Large intestine (tissue), 3 donors: ENCODE measurements around the gene TSPEAR. TPM values are rescaled to one million over a fixed set of nuclear protein-coding genes. Genes with fewer than 3 reads are reported as not detected.

Source experiments
- DNase-seq, 2 donors: peaks; one replicate each; pipeline versions ENCODE4 v3.0.0 to v3.0.0-alpha.2; 2013
- H3K27ac ChIP-seq: one replicate; pipeline ENCODE4 v1.5.1; 2013; ENCODE audit warnings: low read length
- H3K27me3 ChIP-seq: 2 replicates; pipeline ENCODE4 v1.6.1; 2013; ENCODE audit warnings: low read length; ENCODE audit not compliant: control insufficient read depth, insufficient read depth
- H3K36me3 ChIP-seq: 2 replicates; pipeline ENCODE4 v1.6.1; 2013; ENCODE audit warnings: low read length; ENCODE audit not compliant: control insufficient read depth, insufficient read depth
- H3K4me1 ChIP-seq: one replicate; pipeline ENCODE4 v1.6.1; 2013; ENCODE audit warnings: low read length; ENCODE audit not compliant: control insufficient read depth, insufficient read depth
- H3K4me3 ChIP-seq: one replicate; pipeline ENCODE4 v1.5.1; 2013; ENCODE audit warnings: low read length
- H3K9me3 ChIP-seq: one replicate; pipeline ENCODE4 v1.6.1; 2013; ENCODE audit warnings: mild to moderate bottlenecking, low read depth, low read length, moderate library complexity; ENCODE audit not compliant: control insufficient read depth
- WGBS: methylation state at CpG from one replicate; pipeline ENCODE4 v1.1.5; 2013; ENCODE audit warnings: low lambda C conversion rate; ENCODE audit not compliant: insufficient coverage; 5-methylcytosine and 5-hydroxymethylcytosine counted together
- polyA plus RNA-seq: library from polyadenylated mRNA; unstranded; fragments of 120-200 nt; gene quantifications from one replicate; pipeline ENCODE4 v1.2.1, GENCODE V29; 2013

Gene TSPEAR
- polyA plus RNA-seq, 1 donor: 0.55 TPM

GRCh38 chr21:44684077-44684476 lies 27.3 kb downstream of the TSPEAR start:
- Histone ChIP-seq H3K36me3 (no peaks in the 10 kb centered on the region), H3K4me1 (no peaks in the 10 kb centered on the region), H3K9me3 (no peaks in the 10 kb centered on the region), H3K27ac (no peak overlapping the region), H3K27me3 (peaks cover 24% of the 10 kb centered on the region), H3K4me3 (no peak overlapping the region)
- no CpG with 5 or more reads among the region's 7 CpGs for WGBS
- no peak for DNase-seq

DNA sequence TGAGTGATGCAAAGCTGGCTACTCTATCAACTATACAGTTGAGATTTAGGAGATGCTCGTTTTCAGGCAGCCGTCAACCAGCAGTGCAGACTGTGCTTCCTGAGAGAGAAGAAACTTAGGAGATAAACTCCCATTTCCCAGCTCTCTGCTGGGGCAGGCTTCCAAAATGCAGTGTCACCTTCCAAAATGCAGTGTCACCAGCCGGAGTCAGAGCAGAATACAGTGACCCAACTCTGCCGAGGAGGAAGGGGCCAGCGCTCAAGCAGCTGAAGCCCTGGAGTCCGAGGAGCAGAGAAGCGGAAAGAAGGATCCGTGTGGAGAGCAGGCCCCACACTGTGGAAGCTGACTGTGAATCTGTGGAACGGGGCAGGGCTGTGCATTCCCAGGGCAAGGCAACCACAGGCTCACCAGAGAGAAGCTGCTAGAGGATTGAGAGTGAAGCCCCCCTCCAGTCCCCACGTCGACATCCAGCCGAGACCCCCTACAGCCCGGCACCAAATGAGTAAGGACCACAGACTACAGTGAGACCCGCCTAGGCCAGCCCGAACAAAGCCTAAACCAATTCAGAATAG lies 28.7 kb downstream of the TSPEAR start:
- Histone ChIP-seq H3K4me1 (no peaks in the 10 kb centered on the region), H3K27ac (no peak overlapping the region), H3K27me3 (peaks cover 19% of the 10 kb centered on the region), H3K9me3 (no peaks in the 10 kb centered on the region), H3K4me3 (no peak overlapping the region), H3K36me3 (no peaks in the 10 kb centered on the region)
- WGBS: no CpG with 5 or more reads among the region's 15 CpGs
- no peak for DNase-seq

DNA sequence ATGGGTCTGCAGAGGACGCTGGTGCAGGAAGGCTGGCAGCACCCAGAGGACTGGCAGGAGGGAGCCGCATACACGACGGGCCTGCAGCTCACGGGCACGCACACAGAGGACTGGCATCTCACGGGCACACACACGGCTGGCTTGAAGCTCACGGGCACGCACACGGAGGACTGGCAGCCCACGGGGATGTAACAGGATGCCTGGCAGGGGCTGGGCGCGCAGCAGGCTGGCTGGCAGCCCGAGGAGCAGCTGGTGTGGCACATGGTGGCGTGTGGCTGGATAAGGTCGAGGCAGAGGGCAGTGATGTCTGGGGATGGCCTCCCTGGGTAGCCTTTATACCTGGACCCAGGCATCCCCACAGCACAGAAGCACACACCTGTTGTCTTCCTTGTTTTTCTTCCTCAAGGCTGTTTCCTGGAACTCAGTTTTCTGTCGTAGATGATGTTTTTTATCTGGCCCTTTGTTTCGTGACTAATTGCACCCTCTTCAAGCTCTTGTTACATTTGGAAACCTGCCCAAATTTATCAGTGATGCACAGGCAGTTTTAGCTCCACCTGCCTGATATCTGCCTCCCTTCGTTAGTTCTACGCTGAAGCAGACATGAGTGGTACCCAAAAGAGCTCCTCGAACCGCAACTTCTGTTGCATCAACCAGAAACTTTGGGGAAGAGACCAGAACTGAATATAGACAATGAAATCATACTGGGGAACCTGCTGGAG lies 29.4 kb downstream of the TSPEAR start, which contains the start of gene KRTAP12-1:
Gene KRTAP12-1, minus strand, starts transcription at position 303 of the 719 bp plus-strand sequence. Its CDS starts 40 bp downstream, at position 263.
- H3K27ac ChIP-seq: no peak within 1 kb of the TSS
- no peaks in the 10 kb centered on the region for H3K4me1 ChIP-seq
- H3K9me3 ChIP-seq: no peaks in the 10 kb centered on the region
- H3K27me3 ChIP-seq: peaks cover 12% of the 10 kb centered on the region
- no peaks in the 10 kb centered on the region for H3K36me3 ChIP-seq
- H3K4me3 ChIP-seq: no peak within 1 kb of the TSS
- DNase-seq: no peak
- no CpG with 5 or more reads among the region's 23 CpGs for WGBS

DNA sequence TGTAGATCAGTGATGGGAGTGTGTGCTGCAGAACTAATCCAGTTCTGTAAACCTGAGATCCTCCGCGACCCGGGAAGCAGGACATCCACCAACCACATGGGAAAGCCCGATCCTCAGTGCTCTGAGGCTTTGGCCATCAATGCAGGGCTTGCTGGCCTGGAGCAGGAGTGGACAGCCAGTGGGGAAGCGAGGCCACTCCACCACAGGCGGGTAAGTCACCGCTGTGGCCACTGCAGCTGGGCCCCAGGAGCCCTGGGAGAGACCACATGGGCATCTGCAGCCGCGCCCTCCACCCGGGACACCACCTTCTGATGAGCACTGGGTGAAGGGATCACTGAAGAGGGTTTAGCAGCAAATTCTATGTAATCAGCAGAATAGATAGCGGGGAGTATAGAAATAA lies 30.2 kb downstream of the TSPEAR start:
- Histone ChIP-seq H3K27ac (no peak overlapping the region), H3K36me3 (no peaks in the 10 kb centered on the region), H3K9me3 (no peaks in the 10 kb centered on the region), H3K4me3 (no peak overlapping the region), H3K27me3 (peaks cover 4% of the 10 kb centered on the region), H3K4me1 (no peaks in the 10 kb centered on the region)
- DNase-seq: no peak
- WGBS: 100% methylated on average over 1 of the region's 11 CpGs

- DNase-seq: no peak
- no peaks in the 10 kb centered on the region for H3K36me3 ChIP-seq
- no CpG with 5 or more reads among the region's 13 CpGs for WGBS
- no peaks in the 10 kb centered on the region for H3K4me1 ChIP-seq
- H3K9me3 ChIP-seq: no peaks in the 10 kb centered on the region
- no peak overlapping the region for H3K27ac ChIP-seq
- H3K27me3 ChIP-seq: no peaks in the 10 kb centered on the region
- no peak overlapping the region for H3K4me3 ChIP-seq
Measured at GRCh38 chr21:44677881-44678280, 33.5 kb downstream of the TSPEAR start.

GRCh38 chr21:44671911-44672310 lies 39.5 kb downstream of the TSPEAR start:
- no peaks in the 10 kb centered on the region for H3K27me3 ChIP-seq
- no peak overlapping the region for H3K27ac ChIP-seq
- no peak for DNase-seq
- no CpG with 5 or more reads among the region's 1 CpG for WGBS
- H3K4me1 ChIP-seq: no peaks in the 10 kb centered on the region
- no peaks in the 10 kb centered on the region for H3K36me3 ChIP-seq
- peaks cover 9% of the 10 kb centered on the region for H3K9me3 ChIP-seq
- H3K4me3 ChIP-seq: no peak overlapping the region

DNA sequence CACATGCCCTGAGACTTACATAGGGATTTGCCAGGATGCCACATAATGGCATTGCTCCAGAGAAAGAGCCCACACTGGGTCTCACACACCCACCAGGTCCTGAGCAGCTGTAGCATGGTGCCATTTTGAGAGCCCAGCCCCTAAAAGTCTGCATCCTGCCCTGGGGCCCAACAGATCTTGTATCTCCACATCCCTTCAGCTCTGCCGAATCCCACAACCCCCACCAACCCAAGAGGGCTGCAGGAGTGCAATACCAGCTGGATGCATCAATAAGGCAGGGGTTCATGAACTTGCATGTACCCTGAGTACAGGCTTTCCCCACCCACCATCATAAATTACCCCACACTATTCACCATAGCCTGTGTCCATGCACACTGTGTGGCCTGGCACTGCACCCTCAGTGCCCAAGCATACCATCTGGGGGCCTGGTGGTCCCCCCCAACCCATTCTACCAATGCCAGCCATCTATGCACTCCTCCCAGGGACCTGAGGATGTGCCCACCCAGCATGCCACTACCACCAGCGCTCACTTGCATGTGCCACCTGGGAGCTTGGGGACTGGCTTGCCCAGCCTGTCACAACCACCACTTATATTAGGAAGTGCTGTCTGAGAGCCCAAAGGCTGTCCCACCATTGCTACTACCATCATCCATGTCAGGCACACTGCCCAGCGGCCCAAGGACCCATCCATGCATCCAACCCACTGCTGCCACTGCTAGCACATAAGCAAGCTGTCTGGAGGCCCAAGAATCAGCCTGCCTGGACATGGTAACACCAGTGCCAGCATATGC lies 40.5 kb downstream of the TSPEAR start:
- Histone ChIP-seq H3K27ac (no peak overlapping the region), H3K4me3 (no peak overlapping the region), H3K36me3 (no peaks in the 10 kb centered on the region), H3K27me3 (no peaks in the 10 kb centered on the region), H3K4me1 (no peaks in the 10 kb centered on the region), H3K9me3 (peaks cover 9% of the 10 kb centered on the region)
- DNase-seq: no peak
- no CpG with 5 or more reads among the region's 3 CpGs for WGBS

GRCh38 chr21:44667612-44668011 lies 43.8 kb downstream of the TSPEAR start:
- H3K4me1 ChIP-seq: no peaks in the 10 kb centered on the region
- no peak overlapping the region for H3K4me3 ChIP-seq
- no peak overlapping the region for H3K27ac ChIP-seq
- no peaks in the 10 kb centered on the region for H3K36me3 ChIP-seq
- no peaks in the 10 kb centered on the region for H3K27me3 ChIP-seq
- peaks cover 9% of the 10 kb centered on the region for H3K9me3 ChIP-seq
- no CpG with 5 or more reads among the region's 1 CpG for WGBS
- no peak for DNase-seq

- Histone ChIP-seq H3K36me3 (no peaks in the 10 kb centered on the region), H3K9me3 (peaks cover 9% of the 10 kb centered on the region), H3K4me3 (no peak within 1 kb of the TSS), H3K27me3 (no peaks in the 10 kb centered on the region), H3K27ac (no peak within 1 kb of the TSS), H3K4me1 (no peaks in the 10 kb centered on the region)
- DNase-seq: no peak
- 83% methylated on average over 1 of the region's 19 CpGs for WGBS
Measured at GRCh38 chr21:44666401-44667320, 44.7 kb downstream of the TSPEAR start, which contains the start of gene KRTAP12-2. Gene KRTAP12-2 (minus strand): TSS chr21:44666927. CDS start chr21:44666886, 41 bp downstream.

DNA sequence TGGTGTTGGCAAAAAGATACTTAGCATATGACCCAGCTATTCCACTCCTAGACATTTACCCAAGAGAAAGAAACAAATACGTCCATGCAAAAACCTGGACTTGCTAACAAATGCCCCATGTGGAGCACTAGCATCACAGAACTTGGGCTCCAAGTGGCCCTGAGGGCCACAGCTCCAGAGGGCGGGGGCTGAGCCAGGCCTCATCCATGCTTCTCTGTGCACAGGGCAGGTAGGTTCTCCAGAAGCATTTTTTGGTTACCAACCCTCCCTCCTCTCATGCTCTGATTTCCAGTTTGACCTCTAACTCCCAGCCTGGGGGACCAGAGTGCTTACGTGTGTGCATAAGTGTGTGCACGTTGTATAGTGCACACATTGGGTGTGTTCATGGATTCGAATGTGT lies 46.7 kb downstream of the TSPEAR start:
- H3K4me1 ChIP-seq: no peaks in the 10 kb centered on the region
- peaks cover 2% of the 10 kb centered on the region for H3K27me3 ChIP-seq
- H3K4me3 ChIP-seq: no peak overlapping the region
- no CpG with 5 or more reads among the region's 5 CpGs for WGBS
- H3K36me3 ChIP-seq: no peaks in the 10 kb centered on the region
- H3K27ac ChIP-seq: no peak overlapping the region
- H3K9me3 ChIP-seq: no peaks in the 10 kb centered on the region
- DNase-seq: no peak
